Heart left ventricle (tissue), 13 donors: ENCODE data around the gene AHRR.

Experiments
- POLR2A ChIP-seq, 2 donors: fragments of 450-650 bp; IDR thresholded peaks; one replicate each; pipeline ENCODE4 v1.6.1; 2017; ENCODE audit warnings: antibody characterized with exemption in 2 of 2, mild to moderate bottlenecking in 2 of 2, moderate library complexity in 2 of 2
- TF ChIP-seq, protein P1 (sequence below), 12 donors: fragments of 200-600 bp; sonication (generic) in 4 of 12; IDR thresholded peaks; one replicate each; pipeline versions ENCODE4 v1.5.0 to v1.8.0; 2018 to 2022; ENCODE audit warnings: antibody characterized with exemption in 12 of 12, mild to moderate bottlenecking in 5 of 12
- donor health status: ischemic (EF 13 %, LVEDD 7.1; RV severe dilation, severe dysfunction).
- donor health status: DM: no; HTN: yes; CAD: no.
- donor health status: DM: no; HTN: no; CAD: no.
- donor health status: ischemic (EF 25% LVEDD 6.9; RV normal size, moderate dysfunction).
- donor health status: ischemic (EF 25% LVEDD 5.7; RV mildly dilated, moderate dysfunction).
- donor health status: ischemic (EF 35%, LVEDD 5.7; RV mildly dilated, moderate dysfunction).
- donor health status: nonischemic (EF 11% LVEDD 7.7; RV severe dilation, severe dysfunction).
- donor health status: DM: yes; HTN: yes; CAD: no.
- donor health status: PGD.
- donor health status: ischemic (EF 29% LVEDD 5.4; RV normal size, mild dysfunction).
- donor health status: nonischemic (EF 23%, LVEDD 6.1; RV moderate dilation, normal function).

DNA sequence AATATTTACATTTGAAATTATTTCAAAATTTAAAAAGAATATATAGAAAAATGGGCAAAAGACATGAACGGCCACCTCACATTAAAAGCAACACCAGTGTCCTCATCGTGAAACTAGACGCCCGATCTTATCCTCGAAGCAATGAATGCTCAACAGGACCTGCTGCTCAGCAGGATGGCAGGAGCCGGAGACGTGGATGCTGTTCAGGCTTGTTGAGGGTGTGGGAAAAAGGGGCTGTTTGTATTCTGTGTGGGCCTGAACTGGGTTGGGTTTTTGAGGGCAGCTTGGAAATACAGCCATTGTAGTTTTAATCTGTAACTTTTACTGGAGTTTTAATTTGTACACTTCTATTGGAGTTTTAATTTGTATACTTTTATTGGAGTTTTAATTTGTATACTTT lies 141.8 kb downstream of the AHRR start:
- TF ChIP-seq, protein P1, sequence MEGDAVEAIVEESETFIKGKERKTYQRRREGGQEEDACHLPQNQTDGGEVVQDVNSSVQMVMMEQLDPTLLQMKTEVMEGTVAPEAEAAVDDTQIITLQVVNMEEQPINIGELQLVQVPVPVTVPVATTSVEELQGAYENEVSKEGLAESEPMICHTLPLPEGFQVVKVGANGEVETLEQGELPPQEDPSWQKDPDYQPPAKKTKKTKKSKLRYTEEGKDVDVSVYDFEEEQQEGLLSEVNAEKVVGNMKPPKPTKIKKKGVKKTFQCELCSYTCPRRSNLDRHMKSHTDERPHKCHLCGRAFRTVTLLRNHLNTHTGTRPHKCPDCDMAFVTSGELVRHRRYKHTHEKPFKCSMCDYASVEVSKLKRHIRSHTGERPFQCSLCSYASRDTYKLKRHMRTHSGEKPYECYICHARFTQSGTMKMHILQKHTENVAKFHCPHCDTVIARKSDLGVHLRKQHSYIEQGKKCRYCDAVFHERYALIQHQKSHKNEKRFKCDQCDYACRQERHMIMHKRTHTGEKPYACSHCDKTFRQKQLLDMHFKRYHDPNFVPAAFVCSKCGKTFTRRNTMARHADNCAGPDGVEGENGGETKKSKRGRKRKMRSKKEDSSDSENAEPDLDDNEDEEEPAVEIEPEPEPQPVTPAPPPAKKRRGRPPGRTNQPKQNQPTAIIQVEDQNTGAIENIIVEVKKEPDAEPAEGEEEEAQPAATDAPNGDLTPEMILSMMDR (IDR thresholded peaks at IDR 0.05): no peak
- no peak for TF ChIP-seq POLR2A (IDR thresholded peaks at IDR 0.05)
